Skeletal muscle tissue (tissue), 4 donors: Measurements from ENCODE around the gene RPIA. TPM values are rescaled to one million over a fixed set of nuclear protein-coding genes. Genes with fewer than 3 reads are reported as not detected.
A peak's percentile ranks its signal among the peaks of the same experiment; 100 is the strongest.
"Not testable (repeated sequence)": the region's sequence is repeated elsewhere in the genome, so short reads cannot be mapped to it uniquely, and the experiment has no call there.

Source experiments
- H3K27ac ChIP-seq: one replicate; pipeline ENCODE4 v1.7.0; 2013; ENCODE audit warnings: mild to moderate bottlenecking, low read depth, low read length, inconsistent platforms
- H3K27me3 ChIP-seq, 3 donors: one replicate each; pipeline ENCODE4 v1.7.0; 2013; ENCODE audit warnings: low read length in 3 of 3; ENCODE audit not compliant: control insufficient read depth in 3 of 3, insufficient read depth in 3 of 3
- H3K36me3 ChIP-seq, 3 donors: one replicate each; pipeline ENCODE4 v1.7.0; 2013; ENCODE audit warnings: low read length in 3 of 3; ENCODE audit not compliant: control insufficient read depth in 3 of 3, insufficient read depth in 3 of 3
- H3K4me1 ChIP-seq, 3 donors: one replicate each; pipeline ENCODE4 v1.7.0; 2013; ENCODE audit warnings: low read length in 3 of 3, mild to moderate bottlenecking in 3 of 3; ENCODE audit not compliant: control insufficient read depth in 3 of 3, insufficient read depth in 3 of 3
- H3K4me3 ChIP-seq, 3 donors: one replicate each; pipeline ENCODE4 v1.7.0; 2013; ENCODE audit warnings: low read length in 3 of 3
- H3K9ac ChIP-seq, 3 donors: one replicate each; pipeline ENCODE4 v1.7.0; 2013; ENCODE audit warnings: low read length in 3 of 3, mild to moderate bottlenecking in 3 of 3, moderate library complexity in 2 of 3, low read depth in 1 of 3
- H3K9me3 ChIP-seq, 3 donors: one replicate each; pipeline ENCODE4 v1.7.0; 2013; ENCODE audit warnings: low read length in 3 of 3; ENCODE audit not compliant: control insufficient read depth in 3 of 3
- total RNA-seq: library from RNA; depleted of rRNA; stranded (reverse); fragments of >200 nt; gene quantifications from one replicate; pipeline ENCODE4 v1.2.3, GENCODE V29; 2014
- donor health status: Osteomylitis.

RPIA gene
- total RNA-seq, 1 donor from 2014 or later = 11.0 TPM

- H3K27me3 ChIP-seq = peaks cover 15 to 23% (median 22%) of the 10 kb centered on the region in 3 donors
- H3K4me3 ChIP-seq = peak overlapping the region in 1 of 3 donors; percentile 51
- H3K4me1 ChIP-seq = peaks cover 8 to 14% (median 10%) of the 10 kb centered on the region in 3 donors
- peak overlapping the region in 1 of 3 donors; percentile 6 for H3K9ac ChIP-seq
- H3K36me3 ChIP-seq = no peaks in the 10 kb centered on the region
- peaks cover 0 to 2% (median 0%) of the 10 kb centered on the region in 3 donors for H3K9me3 ChIP-seq
- no peak overlapping the region for H3K27ac ChIP-seq
Measured at GRCh38 chr2:88764141-88764849, 72.8 kb downstream of the RPIA start.

DNA sequence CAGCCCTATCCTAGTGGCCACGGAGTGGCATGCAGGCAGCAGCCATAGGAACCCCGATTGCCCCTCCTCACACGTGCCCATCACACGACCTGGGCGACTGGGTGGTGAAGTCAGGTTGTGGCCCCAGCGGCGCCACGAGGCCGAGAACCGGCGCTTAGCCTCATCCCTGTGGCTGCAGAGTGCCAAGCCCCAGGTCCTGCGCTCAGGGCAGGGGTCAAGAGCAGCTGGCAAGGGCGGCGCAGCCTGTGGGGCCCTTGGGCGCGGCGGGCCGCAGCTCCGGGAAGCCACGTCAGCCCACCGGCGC is 73.3 kb downstream of the RPIA start:
- Histone ChIP-seq H3K4me1 (peaks cover 8 to 14% (median 10%) of the 10 kb centered on the region in 3 donors), H3K27me3 (peaks cover 15 to 23% (median 22%) of the 10 kb centered on the region in 3 donors), H3K4me3 (peak overlapping the region in 2 of 3 donors; percentile 49 to 51), H3K9ac (peak overlapping the region in 2 of 3 donors; percentile 6 to 25), H3K27ac (no peak overlapping the region), H3K36me3 (no peaks in the 10 kb centered on the region), H3K9me3 (peaks cover 0 to 2% (median 0%) of the 10 kb centered on the region in 3 donors)

- Histone ChIP-seq H3K9me3 (peaks cover 0 to 2% (median 0%) of the 10 kb centered on the region in 3 donors), H3K9ac (peak overlapping the region in 1 of 3 donors; percentile 25), H3K36me3 (no peaks in the 10 kb centered on the region), H3K4me3 (peak overlapping the region in 2 of 3 donors; percentile 51 to 56), H3K4me1 (peaks cover 8 to 14% (median 10%) of the 10 kb centered on the region in 3 donors), H3K27me3 (peaks cover 15 to 24% (median 23%) of the 10 kb centered on the region in 3 donors), H3K27ac (no peak overlapping the region)
Measured at GRCh38 chr2:88765154-88765888, 73.8 kb downstream of the RPIA start.

- Histone ChIP-seq H3K9ac (peak overlapping the region in 1 of 3 donors; percentile 3), H3K4me3 (peak overlapping the region in 2 of 3 donors; percentile 51 to 56), H3K4me1 (peaks cover 8 to 14% (median 10%) of the 10 kb centered on the region in 3 donors), H3K27me3 (peaks cover 15 to 24% (median 23%) of the 10 kb centered on the region in 3 donors)
- H3K9me3 ChIP-seq, H3K36me3 ChIP-seq, H3K27ac ChIP-seq: not testable (repeated sequence)
Measured at GRCh38 chr2:88765889-88766481, 74.5 kb downstream of the RPIA start.

- Histone ChIP-seq H3K9me3 (no peaks in the 10 kb centered on the region), H3K4me3 (no peak overlapping the region), H3K4me1 (peaks cover 5 to 10% (median 7%) of the 10 kb centered on the region in 3 donors), H3K27ac (no peak overlapping the region), H3K27me3 (peaks cover 3 to 13% (median 11%) of the 10 kb centered on the region in 3 donors), H3K36me3 (no peaks in the 10 kb centered on the region), H3K9ac (no peak overlapping the region)
Measured at GRCh38 chr2:88770016-88770415, 78.5 kb downstream of the RPIA start.

DNA sequence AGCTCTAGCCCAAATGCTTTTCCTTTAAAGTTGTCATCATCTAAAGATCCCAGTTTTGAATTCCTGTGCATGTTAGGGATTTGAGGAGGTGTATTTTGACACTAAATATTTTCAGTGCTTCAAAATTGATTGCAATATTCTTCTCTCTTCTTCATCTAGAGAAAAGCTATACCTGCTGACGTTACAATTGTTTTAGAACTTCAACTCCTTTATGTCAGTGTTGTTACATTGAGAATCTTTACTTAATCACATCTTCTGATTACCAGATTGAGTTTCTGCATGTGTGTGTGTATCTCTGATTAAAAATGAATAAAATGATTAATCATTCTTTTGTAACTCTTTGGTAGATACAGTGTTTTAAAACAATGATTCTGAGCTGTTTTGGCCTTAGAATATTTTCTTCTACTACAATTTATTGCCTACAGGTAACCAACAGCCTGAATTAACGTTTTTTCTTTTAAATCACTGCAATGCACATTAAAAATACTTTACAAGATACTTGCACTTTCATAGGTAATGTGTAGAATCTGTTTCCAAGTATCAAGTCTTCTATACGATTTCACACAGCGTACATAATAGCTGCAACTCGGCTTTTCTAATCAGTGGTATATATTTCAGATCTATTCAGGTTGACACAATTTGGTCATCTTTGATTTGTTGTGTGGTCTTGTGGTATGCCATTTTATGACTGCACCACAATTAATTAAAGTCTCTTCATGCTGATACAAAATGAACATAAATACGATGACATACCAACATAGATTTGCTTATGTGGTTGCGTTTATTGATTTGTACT is 82.0 kb downstream of the RPIA start:
- not testable (repeated sequence) for H3K27me3 ChIP-seq, H3K9me3 ChIP-seq, H3K4me3 ChIP-seq, H3K9ac ChIP-seq, H3K36me3 ChIP-seq, H3K27ac ChIP-seq, H3K4me1 ChIP-seq

- H3K36me3 ChIP-seq, H3K27me3 ChIP-seq, H3K27ac ChIP-seq, H3K4me3 ChIP-seq, H3K9ac ChIP-seq, H3K9me3 ChIP-seq, H3K4me1 ChIP-seq: not testable (repeated sequence)
Measured at GRCh38 chr2:88789213-88789612, 97.7 kb downstream of the RPIA start.

DNA sequence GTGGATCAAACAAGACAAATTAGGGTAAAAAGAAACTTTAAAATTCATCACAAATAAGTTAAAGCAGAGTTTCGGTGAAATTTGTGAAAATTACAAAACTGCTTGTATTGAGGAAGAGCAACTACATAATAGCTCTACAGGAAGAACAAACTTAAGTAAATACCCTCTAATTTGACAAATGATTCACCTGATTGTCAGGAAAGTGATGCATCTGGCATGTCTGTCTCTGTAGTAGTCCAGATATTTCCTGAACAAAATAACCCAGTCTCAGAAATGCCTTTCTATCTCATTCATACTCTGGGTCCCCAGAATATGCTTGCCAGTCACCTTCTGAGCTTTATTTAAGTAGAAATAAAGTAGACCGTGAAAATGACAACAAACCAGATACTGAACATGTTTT is 104.5 kb downstream of the RPIA start:
- not testable (repeated sequence) for H3K9me3 ChIP-seq

GRCh38 chr2:88796523-88796922 is 105.0 kb downstream of the RPIA start:
- H3K9ac ChIP-seq, H3K4me3 ChIP-seq, H3K4me1 ChIP-seq, H3K27ac ChIP-seq, H3K36me3 ChIP-seq, H3K9me3 ChIP-seq, H3K27me3 ChIP-seq: not testable (repeated sequence)

More for the DNA sequence above, 104.5 kb downstream of the RPIA start:
- not testable (repeated sequence) for H3K9ac ChIP-seq, H3K4me3 ChIP-seq, H3K4me1 ChIP-seq, H3K27me3 ChIP-seq, H3K27ac ChIP-seq, H3K36me3 ChIP-seq
